Panc1 (cell line): ENCODE measurements around the gene RAP2A. TPM values are rescaled to one million over a fixed set of nuclear protein-coding genes. Genes with fewer than 3 reads are reported as not detected.
A peak's percentile ranks its signal among the peaks of the same experiment; 100 is the strongest.

Experiments used
- ATAC-seq: fragments of 200-7000 bp; cut with Tn5 transposase; 2 replicates; pipeline ENCODE4 v1.9.1; 2020; ENCODE audit warnings: mild to moderate bottlenecking, moderate library complexity
- BruUV-seq: library from RNA; stranded (reverse); fragments of 400-500 nt; replicated peaks from 2 replicates; lab custom pipeline; 2021; lab: Mats Ljungman, UMichigan
- CTCF ChIA-PET: fragments of 300-600 bp; sonication (Branson Sonifier 250); formaldehyde crosslinking; loops from one replicate; lab custom pipeline; 2022; ENCODE audit warnings: antibody characterized with exemption; lab: Charles Lee
- POLR2A ChIA-PET: fragments of 300-600 bp; sonication (Branson Sonifier 250); formaldehyde crosslinking; loops from one replicate; lab custom pipeline; 2022; ENCODE audit warnings: antibody characterized with exemption; lab: Charles Lee
- DNase-seq: peaks from one replicate; pipeline ENCODE4 v3.0.0-alpha.2; 2010; ENCODE audit warnings: low read depth, low spot score
- H3K27ac ChIP-seq: 2 replicates; pipeline ENCODE4 v1.5.1; 2011; ENCODE audit warnings: mild to moderate bottlenecking, low read length, inconsistent platforms
- H3K27me3 ChIP-seq: fragments of 200-500 bp; sonication (Bioruptor generic); 2 replicates; pipeline ENCODE4 v1.6.0; 2014; ENCODE audit warnings: low read length, inconsistent platforms; ENCODE audit not compliant: control insufficient read depth, insufficient read depth
- H3K36me3 ChIP-seq: fragments of 200-500 bp; sonication (Bioruptor generic); 2 replicates; pipeline ENCODE4 v1.5.1; 2014; ENCODE audit warnings: inconsistent platforms, mild to moderate bottlenecking, low read length, moderate library complexity; ENCODE audit not compliant: control insufficient read depth, insufficient read depth
- H3K4me1 ChIP-seq: 2 replicates; pipeline ENCODE4 v1.5.1; 2011; ENCODE audit warnings: inconsistent platforms, mild to moderate bottlenecking, low read length, moderate library complexity; ENCODE audit not compliant: control insufficient read depth, insufficient read depth
- H3K4me3 ChIP-seq, 2 experiments: 2 replicates each; pipeline ENCODE4 v1.5.1; 2011 to 2012; ENCODE audit warnings: low read depth in 2 of 2, low read length in 2 of 2, mild to moderate bottlenecking in 2 of 2, inconsistent platforms in 1 of 2, moderate library complexity in 1 of 2
- H3K9me3 ChIP-seq: fragments of 200-500 bp; sonication (Bioruptor generic); 2 replicates; pipeline ENCODE4 v1.5.1; 2014; ENCODE audit warnings: low read depth, mild to moderate bottlenecking, inconsistent platforms, low read length, moderate library complexity; ENCODE audit not compliant: control insufficient read depth, insufficient read depth
- POLR2AphosphoS5 ChIP-seq: IDR thresholded peaks from 2 replicates; pipeline ENCODE4 v1.6.1; 2012; ENCODE audit warnings: mild to moderate bottlenecking, low read depth, low read length, moderate library complexity
- SIN3A ChIP-seq: IDR thresholded peaks from 2 replicates; pipeline ENCODE4 v1.6.1; 2012; ENCODE audit warnings: low read depth, mild to moderate bottlenecking, low read length, moderate library complexity, borderline replicate concordance; ENCODE audit not compliant: insufficient read depth
- TCF7L2 ChIP-seq: IDR thresholded peaks from 2 replicates; pipeline ENCODE4 v1.6.1; 2011; ENCODE audit warnings: mild to moderate bottlenecking, low read depth, low read length, inconsistent platforms
- in situ Hi-C: cut with HindIII; loops from 2 replicates; pipeline ENCODE4 v1.10.0; 2016; ENCODE audit warnings: low sequenced_read_pairs, low pct_unique_long_range_greater_than_20kb
- intact Hi-C: fragments of 100-400 bp; cut with micrococcal nuclease; formaldehyde crosslinking; loops from one replicate; pipeline ENCODE4 v1.10.0; 2022; ENCODE audit not compliant: unreplicated experiment
- total RNA-seq: library from RNA; stranded (reverse); gene quantifications from one replicate; pipeline ENCODE4 v1.2.1, GENCODE V29; 2021; ENCODE audit not compliant: unreplicated experiment
- TF ChIP-seq, protein P1 (sequence below): fragments of 450-650 bp; IDR thresholded peaks from 2 replicates; pipeline ENCODE4 v1.5.1; 2017; ENCODE audit warnings: mild to moderate bottlenecking
- TF ChIP-seq, protein P2 (sequence below), 2 experiments: IDR thresholded peaks; 2 replicates each; pipeline ENCODE4 v1.6.1; 2011 to 2012; ENCODE audit warnings: low read depth in 2 of 2, control low read depth in 1 of 2, low read length in 1 of 2, mild to moderate bottlenecking in 1 of 2, moderate library complexity in 1 of 2; ENCODE audit not compliant: insufficient read depth in 1 of 2

RAP2A gene
- total RNA-seq, 1 experiment from 2014 or later: 44.3 TPM

DNA sequence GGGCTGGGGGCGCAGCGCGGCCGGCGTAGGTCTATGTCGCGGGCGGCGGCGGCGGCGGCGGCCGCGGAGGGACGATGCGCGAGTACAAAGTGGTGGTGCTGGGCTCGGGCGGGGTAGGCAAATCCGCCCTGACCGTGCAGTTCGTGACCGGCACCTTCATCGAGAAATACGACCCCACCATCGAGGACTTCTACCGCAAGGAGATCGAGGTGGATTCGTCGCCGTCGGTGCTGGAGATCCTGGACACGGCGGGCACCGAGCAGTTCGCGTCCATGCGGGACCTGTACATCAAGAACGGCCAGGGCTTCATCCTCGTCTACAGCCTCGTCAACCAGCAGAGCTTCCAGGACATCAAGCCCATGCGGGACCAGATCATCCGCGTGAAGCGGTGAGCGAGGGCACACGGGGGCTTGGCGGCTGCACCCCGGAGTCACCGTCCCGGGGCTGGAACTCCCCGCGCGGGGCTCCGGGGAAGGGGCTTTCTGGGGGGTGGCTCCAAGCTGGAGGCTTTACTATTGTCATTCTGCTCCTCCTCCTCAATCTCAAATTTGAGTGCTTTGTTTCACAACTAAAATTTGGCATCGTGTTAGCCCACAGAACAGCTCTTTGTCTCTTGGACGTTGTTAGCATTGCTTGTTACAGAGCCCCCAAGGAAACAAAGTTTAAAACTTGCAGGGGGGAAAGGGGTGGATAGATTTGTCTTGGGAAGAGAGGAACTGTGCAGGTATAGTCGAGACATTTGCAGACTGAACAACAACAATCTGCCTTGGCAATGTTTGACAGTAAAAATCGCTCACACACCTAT lies 630 bp downstream of the RAP2A start:
- ChIA-PET CTCF (no interaction called here), POLR2A (interaction anchor here (0.6 to 0.7 kb wide), 2 partner anchors 192 to 210 kb away, joined by 11 to 15 read pairs; no protein-coding TSS in a partner anchor)
- Histone ChIP-seq H3K27me3 (no peaks in the 10 kb centered on the region), H3K36me3 (no peaks in the 10 kb centered on the region; the same call in 1 of the 2 replicates), H3K4me1 (peaks cover 24% of the 10 kb centered on the region; the same call in 1 of the 2 replicates), H3K9me3 (no peaks in the 10 kb centered on the region), H3K27ac (peak overlapping the region; percentile 81), H3K4me3 (peak overlapping the region; percentile 71 to 89)
- in situ Hi-C loops: no loop called here
- TF ChIP-seq, protein P1, sequence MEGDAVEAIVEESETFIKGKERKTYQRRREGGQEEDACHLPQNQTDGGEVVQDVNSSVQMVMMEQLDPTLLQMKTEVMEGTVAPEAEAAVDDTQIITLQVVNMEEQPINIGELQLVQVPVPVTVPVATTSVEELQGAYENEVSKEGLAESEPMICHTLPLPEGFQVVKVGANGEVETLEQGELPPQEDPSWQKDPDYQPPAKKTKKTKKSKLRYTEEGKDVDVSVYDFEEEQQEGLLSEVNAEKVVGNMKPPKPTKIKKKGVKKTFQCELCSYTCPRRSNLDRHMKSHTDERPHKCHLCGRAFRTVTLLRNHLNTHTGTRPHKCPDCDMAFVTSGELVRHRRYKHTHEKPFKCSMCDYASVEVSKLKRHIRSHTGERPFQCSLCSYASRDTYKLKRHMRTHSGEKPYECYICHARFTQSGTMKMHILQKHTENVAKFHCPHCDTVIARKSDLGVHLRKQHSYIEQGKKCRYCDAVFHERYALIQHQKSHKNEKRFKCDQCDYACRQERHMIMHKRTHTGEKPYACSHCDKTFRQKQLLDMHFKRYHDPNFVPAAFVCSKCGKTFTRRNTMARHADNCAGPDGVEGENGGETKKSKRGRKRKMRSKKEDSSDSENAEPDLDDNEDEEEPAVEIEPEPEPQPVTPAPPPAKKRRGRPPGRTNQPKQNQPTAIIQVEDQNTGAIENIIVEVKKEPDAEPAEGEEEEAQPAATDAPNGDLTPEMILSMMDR: no peak
- TF ChIP-seq SIN3A: no peak
- TF ChIP-seq, protein P2, sequence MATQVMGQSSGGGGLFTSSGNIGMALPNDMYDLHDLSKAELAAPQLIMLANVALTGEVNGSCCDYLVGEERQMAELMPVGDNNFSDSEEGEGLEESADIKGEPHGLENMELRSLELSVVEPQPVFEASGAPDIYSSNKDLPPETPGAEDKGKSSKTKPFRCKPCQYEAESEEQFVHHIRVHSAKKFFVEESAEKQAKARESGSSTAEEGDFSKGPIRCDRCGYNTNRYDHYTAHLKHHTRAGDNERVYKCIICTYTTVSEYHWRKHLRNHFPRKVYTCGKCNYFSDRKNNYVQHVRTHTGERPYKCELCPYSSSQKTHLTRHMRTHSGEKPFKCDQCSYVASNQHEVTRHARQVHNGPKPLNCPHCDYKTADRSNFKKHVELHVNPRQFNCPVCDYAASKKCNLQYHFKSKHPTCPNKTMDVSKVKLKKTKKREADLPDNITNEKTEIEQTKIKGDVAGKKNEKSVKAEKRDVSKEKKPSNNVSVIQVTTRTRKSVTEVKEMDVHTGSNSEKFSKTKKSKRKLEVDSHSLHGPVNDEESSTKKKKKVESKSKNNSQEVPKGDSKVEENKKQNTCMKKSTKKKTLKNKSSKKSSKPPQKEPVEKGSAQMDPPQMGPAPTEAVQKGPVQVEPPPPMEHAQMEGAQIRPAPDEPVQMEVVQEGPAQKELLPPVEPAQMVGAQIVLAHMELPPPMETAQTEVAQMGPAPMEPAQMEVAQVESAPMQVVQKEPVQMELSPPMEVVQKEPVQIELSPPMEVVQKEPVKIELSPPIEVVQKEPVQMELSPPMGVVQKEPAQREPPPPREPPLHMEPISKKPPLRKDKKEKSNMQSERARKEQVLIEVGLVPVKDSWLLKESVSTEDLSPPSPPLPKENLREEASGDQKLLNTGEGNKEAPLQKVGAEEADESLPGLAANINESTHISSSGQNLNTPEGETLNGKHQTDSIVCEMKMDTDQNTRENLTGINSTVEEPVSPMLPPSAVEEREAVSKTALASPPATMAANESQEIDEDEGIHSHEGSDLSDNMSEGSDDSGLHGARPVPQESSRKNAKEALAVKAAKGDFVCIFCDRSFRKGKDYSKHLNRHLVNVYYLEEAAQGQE (IDR thresholded peaks at IDR 0.05; ENCODE audit: insufficient read depth in 1 of 2, low read depth in 2 of 2, low read length in 1 of 2): no peak
- no peak for TF ChIP-seq TCF7L2
- TF ChIP-seq POLR2AphosphoS5: no peak
- intact Hi-C loops: no loop called here
- no TSS peak for BruUV-seq
- DNase-seq: no peak
- peak; percentile 6; the same call in 1 of the 2 replicates for ATAC-seq

DNA sequence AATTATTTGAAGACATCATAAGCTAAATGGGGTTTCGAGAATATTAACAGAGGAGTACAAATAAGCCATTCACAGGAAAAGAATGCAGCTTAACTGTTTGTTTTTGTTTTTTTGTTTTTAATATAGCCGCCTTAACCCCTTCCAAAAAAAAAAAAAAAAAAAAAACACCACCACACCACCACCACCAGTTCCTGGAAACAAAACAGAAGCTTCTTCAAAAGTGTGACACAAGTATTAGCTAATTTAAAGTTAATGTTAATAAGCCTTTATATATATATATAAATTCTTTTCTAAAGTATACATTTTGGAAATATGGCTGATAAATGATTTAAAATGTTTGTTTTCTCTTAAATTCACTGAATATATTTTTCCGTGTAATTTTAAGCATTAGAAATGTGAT lies 1.4 kb downstream of the RAP2A start:
- ChIA-PET POLR2A (interaction anchor here (0.6 to 0.7 kb wide), 5 partner anchors 9 to 417 kb away, joined by 4 to 15 read pairs (median 5); no protein-coding TSS in a partner anchor), CTCF (no interaction called here)
- intact Hi-C loops: no loop called here
- no peak for DNase-seq
- peak overlapping the region; percentile 81 for H3K27ac ChIP-seq
- H3K9me3 ChIP-seq: no peaks in the 10 kb centered on the region
- no peak for TF ChIP-seq SIN3A
- TF ChIP-seq, protein P1: no peak
- TF ChIP-seq, protein P2 (IDR thresholded peaks at IDR 0.05; ENCODE audit: insufficient read depth in 1 of 2, low read depth in 2 of 2, low read length in 1 of 2): no peak
- no peak for TF ChIP-seq TCF7L2
- no peak for TF ChIP-seq POLR2AphosphoS5
- H3K4me1 ChIP-seq: peaks cover 24% of the 10 kb centered on the region; the same call in 1 of the 2 replicates
- no peak for ATAC-seq
- no TSS peak for BruUV-seq
- H3K4me3 ChIP-seq: peak overlapping the region; percentile 71 to 89
- H3K36me3 ChIP-seq: no peaks in the 10 kb centered on the region; the same call in 1 of the 2 replicates
- no peaks in the 10 kb centered on the region for H3K27me3 ChIP-seq
- in situ Hi-C loops: no loop called here
